Natural killer cell (primary cell): ENCODE data around the gene CERCAM. TPM values are rescaled to one million over a fixed set of nuclear protein-coding genes. Genes with fewer than 3 reads are reported as not detected.

ENCODE experiments used
- ATAC-seq, 3 donors: fragments of 150-1000 bp in 2 of 3; fragments of 200-7000 bp in 1 of 3; cut with Tn5 transposase; 1 replicate in 1 of 3; 2 replicates in 2 of 3; pipeline ENCODE4 v1.10.0; 2021; ENCODE audit warnings: mild to moderate bottlenecking in 2 of 3, moderate library complexity in 2 of 3
- DNase-seq, 2 donors: peaks; one replicate each; pipeline versions ENCODE4 v3.0.0 to v3.0.0-alpha.2; 2013 to 2021; ENCODE audit warnings: mixed read lengths in 1 of 2
- H3K27ac ChIP-seq: one replicate; pipeline ENCODE4 v1.5.1; 2013; ENCODE audit warnings: mild to moderate bottlenecking, low read length
- H3K27me3 ChIP-seq: one replicate; pipeline ENCODE4 v1.6.1; 2013; ENCODE audit warnings: low read length; ENCODE audit not compliant: control insufficient read depth, insufficient read depth
- H3K36me3 ChIP-seq: one replicate; pipeline ENCODE4 v1.6.1; 2013; ENCODE audit warnings: low read length; ENCODE audit not compliant: control insufficient read depth, insufficient read depth
- H3K4me1 ChIP-seq: one replicate; pipeline ENCODE4 v1.6.1; 2013; ENCODE audit warnings: low read length; ENCODE audit not compliant: control insufficient read depth, insufficient read depth
- H3K4me3 ChIP-seq: one replicate; pipeline ENCODE4 v1.5.1; 2013; ENCODE audit warnings: low read length
- H3K9me3 ChIP-seq: one replicate; pipeline ENCODE4 v1.6.1; 2013; ENCODE audit warnings: low read length; ENCODE audit not compliant: control insufficient read depth, insufficient read depth
- H3K27ac Mint-ChIP-seq, 2 donors: one replicate each; pipeline ENCODE4 v1.8.0; 2022; ENCODE audit warnings: mild to moderate bottlenecking in 2 of 2, mixed read lengths in 2 of 2, moderate library complexity in 1 of 2
- H3K27me3 Mint-ChIP-seq, 2 donors: one replicate each; pipeline ENCODE4 v1.8.0; 2022; ENCODE audit warnings: low read depth in 2 of 2, mixed read lengths in 2 of 2
- H3K36me3 Mint-ChIP-seq: one replicate; pipeline ENCODE4 v1.8.0; 2022; ENCODE audit warnings: mixed read lengths
- H3K4me1 Mint-ChIP-seq, 2 donors: one replicate each; pipeline ENCODE4 v1.8.0; 2022; ENCODE audit warnings: mixed read lengths in 2 of 2
- H3K4me3 Mint-ChIP-seq: one replicate; pipeline ENCODE4 v1.8.0; 2022; ENCODE audit warnings: mild to moderate bottlenecking, moderate library complexity, mixed read lengths
- H3K9me3 Mint-ChIP-seq, 2 donors: one replicate each; pipeline ENCODE4 v1.8.0; 2022; ENCODE audit warnings: mixed read lengths in 2 of 2
- WGBS: methylation state at CpG from one replicate; pipeline ENCODE4 v1.1.7; 2013; ENCODE audit warnings: missing lambda C conversion rate; ENCODE audit not compliant: insufficient coverage; 5-methylcytosine and 5-hydroxymethylcytosine counted together
- intact Hi-C: fragments of 100-400 bp; cut with micrococcal nuclease; formaldehyde crosslinking; loops from one replicate; pipeline ENCODE4 v1.14.2; 2022
- total RNA-seq, 4 donors: library from RNA; stranded (reverse); fragments of 120-200 nt in 1 of 4; gene quantifications; one replicate each; pipeline versions ENCODE4 v1.2.3 to v1.2.4, GENCODE V29; 2013 to 2022
- TF ChIP-seq, protein P1 (sequence below): fragments of 200-600 bp; IDR thresholded peaks from one replicate; pipeline ENCODE4 v1.8.0; 2022; ENCODE audit warnings: antibody characterized with exemption

The CERCAM gene
- total RNA-seq, 3 donors from 2014 or later (not counting 1 experiment from before 2014, with no cell fraction given) = 11.5 to 29.6 (median 24.2) TPM

DNA sequence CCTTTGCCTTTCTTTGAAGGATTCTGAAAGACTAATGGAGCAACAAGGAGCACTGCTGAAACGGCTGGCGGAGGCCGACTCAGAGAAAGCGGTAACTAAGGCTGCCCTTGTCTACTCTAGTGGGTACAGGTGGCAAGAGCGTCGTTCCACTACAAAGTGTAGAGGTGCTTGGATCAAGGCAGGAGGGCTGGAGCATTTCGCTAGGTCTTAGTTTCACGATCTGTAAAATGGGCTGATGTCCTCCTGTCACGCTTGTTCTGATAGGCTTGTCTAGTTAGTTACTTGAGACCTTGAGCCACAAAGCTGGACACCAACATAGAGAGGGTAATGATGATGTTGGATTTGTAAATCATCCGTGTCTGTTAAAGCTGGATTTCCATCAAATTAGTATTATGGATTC lies 60.9 kb downstream of the CERCAM start:
- peaks cover 57% of the 10 kb centered on the region for H3K36me3 ChIP-seq
- Mint-ChIP-seq H3K36me3 (peaks cover 14% of the 10 kb centered on the region), H3K4me3 (no peak overlapping the region), H3K27ac (no peak overlapping the region), H3K27me3 (no peaks in the 10 kb centered on the region), H3K9me3 (no peaks in the 10 kb centered on the region), H3K4me1 (no peaks in the 10 kb centered on the region)
- H3K27me3 ChIP-seq = no peaks in the 10 kb centered on the region
- H3K27ac ChIP-seq = no peak overlapping the region
- WGBS = 98% methylated on average over 10 of the region's 10 CpGs
- no peaks in the 10 kb centered on the region for H3K9me3 ChIP-seq
- H3K4me1 ChIP-seq = no peaks in the 10 kb centered on the region
- H3K4me3 ChIP-seq = no peak overlapping the region
- intact Hi-C loops = no loop called here
- ATAC-seq (no peak), DNase-seq (no peak)
- TF ChIP-seq, protein P1, sequence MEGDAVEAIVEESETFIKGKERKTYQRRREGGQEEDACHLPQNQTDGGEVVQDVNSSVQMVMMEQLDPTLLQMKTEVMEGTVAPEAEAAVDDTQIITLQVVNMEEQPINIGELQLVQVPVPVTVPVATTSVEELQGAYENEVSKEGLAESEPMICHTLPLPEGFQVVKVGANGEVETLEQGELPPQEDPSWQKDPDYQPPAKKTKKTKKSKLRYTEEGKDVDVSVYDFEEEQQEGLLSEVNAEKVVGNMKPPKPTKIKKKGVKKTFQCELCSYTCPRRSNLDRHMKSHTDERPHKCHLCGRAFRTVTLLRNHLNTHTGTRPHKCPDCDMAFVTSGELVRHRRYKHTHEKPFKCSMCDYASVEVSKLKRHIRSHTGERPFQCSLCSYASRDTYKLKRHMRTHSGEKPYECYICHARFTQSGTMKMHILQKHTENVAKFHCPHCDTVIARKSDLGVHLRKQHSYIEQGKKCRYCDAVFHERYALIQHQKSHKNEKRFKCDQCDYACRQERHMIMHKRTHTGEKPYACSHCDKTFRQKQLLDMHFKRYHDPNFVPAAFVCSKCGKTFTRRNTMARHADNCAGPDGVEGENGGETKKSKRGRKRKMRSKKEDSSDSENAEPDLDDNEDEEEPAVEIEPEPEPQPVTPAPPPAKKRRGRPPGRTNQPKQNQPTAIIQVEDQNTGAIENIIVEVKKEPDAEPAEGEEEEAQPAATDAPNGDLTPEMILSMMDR = no peak

DNA sequence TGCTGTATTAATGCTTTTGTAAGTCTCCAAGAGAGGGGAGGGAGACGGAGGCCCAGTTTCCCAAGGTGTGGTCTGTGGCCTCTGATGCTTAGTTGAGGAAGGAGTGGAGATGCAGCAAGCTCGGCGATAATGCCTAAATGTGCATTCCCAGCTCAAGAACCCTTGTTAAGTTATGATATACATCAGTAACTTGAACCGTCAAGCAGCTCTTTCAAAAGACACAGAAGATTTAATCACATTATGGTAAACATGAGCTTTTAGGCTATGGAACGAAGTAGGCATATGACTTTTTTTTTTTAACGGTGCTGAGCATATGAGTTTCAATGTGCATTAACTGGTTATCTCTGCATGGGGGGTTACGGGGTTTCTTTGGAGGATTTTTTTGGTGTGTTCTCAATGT lies 61.5 kb downstream of the CERCAM start:
- peaks cover 14% of the 10 kb centered on the region for H3K36me3 Mint-ChIP-seq

DNA sequence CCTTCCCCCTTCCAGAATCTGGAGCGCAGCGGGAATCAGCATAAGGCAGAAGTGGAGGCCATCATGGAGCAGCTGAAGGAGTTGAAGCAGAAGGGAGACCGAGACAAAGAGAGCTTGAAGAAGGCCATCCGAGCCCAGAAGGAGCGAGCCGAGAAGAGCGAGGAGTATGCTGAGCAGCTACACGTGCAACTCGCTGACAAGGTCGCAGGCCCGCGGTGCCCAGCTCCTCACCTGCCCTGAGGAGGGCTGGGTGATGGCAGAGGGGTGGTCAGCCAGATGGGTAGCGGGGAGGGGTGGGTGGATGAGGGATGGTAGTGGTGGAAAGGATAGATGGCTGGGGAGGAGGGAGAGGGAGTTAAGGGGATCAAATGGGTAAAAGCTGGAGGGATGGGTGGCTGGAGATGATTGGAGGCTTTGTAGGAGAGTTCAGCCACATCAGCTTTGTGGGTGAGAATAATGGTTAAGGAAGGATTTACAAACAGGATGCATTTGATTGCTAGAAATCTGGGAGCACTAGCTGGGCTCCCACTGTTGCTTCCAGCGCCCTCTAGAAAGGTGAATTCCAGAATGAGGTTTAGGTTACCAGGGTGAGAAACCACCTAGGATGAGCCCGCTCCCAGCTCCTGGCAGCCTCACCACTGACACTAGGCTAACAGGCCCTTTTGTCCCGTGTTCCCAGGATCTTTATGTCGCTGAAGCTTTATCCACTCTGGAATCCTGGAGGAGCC lies 64.2 kb downstream of the CERCAM start:
- Histone ChIP-seq H3K27me3 (no peaks in the 10 kb centered on the region), H3K4me3 (no peak overlapping the region), H3K27ac (no peak overlapping the region), H3K4me1 (no peaks in the 10 kb centered on the region), H3K36me3 (peaks cover 71% of the 10 kb centered on the region), H3K9me3 (no peaks in the 10 kb centered on the region)
- peaks cover 15% of the 10 kb centered on the region for H3K36me3 Mint-ChIP-seq
- no peak overlapping the region for H3K27ac Mint-ChIP-seq
- H3K27me3 Mint-ChIP-seq = no peaks in the 10 kb centered on the region
- no peaks in the 10 kb centered on the region for H3K4me1 Mint-ChIP-seq
- H3K4me3 Mint-ChIP-seq = no peak overlapping the region
- intact Hi-C loops = no loop called here
- ATAC-seq (no peak), DNase-seq (no peak)
- WGBS = 94% methylated on average over 17 of the region's 17 CpGs
- TF ChIP-seq, protein P1 = no peak
- no peaks in the 10 kb centered on the region for H3K9me3 Mint-ChIP-seq

More for the DNA sequence above, 61.5 kb downstream of the CERCAM start:
- Mint-ChIP-seq H3K9me3 (no peaks in the 10 kb centered on the region), H3K27ac (no peak overlapping the region), H3K4me1 (no peaks in the 10 kb centered on the region), H3K4me3 (no peak overlapping the region), H3K27me3 (no peaks in the 10 kb centered on the region)
- no peaks in the 10 kb centered on the region for H3K9me3 ChIP-seq
- no peak overlapping the region for H3K27ac ChIP-seq
- H3K4me3 ChIP-seq = no peak overlapping the region
- no peaks in the 10 kb centered on the region for H3K27me3 ChIP-seq
- no peak for DNase-seq
- TF ChIP-seq, protein P1 = no peak
- WGBS = 97% methylated on average over 7 of the region's 7 CpGs
- no peak for ATAC-seq
- H3K4me1 ChIP-seq = no peaks in the 10 kb centered on the region
- intact Hi-C loops = no loop called here
- peaks cover 62% of the 10 kb centered on the region for H3K36me3 ChIP-seq

DNA sequence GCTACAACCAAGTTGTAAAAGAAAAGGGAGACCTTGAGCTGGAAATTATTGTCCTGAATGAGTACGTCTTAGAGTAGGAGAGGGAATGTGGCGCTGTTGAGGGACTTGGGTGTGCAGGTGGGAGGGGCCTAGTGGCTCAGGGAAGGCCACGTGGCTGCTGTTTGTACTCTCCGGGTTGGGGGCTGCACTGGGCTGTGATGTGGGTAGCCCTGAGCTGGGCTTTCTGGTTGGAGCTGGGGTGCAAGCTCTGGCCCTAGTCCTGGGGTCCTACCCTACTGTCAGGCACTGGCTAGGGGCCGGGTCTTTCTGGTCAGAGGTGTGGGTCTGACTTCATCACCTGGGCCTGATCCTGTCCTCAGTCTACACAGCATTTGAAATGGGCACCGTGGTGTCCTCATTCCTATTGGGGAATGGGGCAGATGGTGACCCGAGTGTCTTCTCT lies 64.8 kb downstream of the CERCAM start:
- Mint-ChIP-seq H3K36me3 (peaks cover 15% of the 10 kb centered on the region), H3K27me3 (no peaks in the 10 kb centered on the region), H3K9me3 (no peaks in the 10 kb centered on the region), H3K4me3 (no peak overlapping the region), H3K27ac (no peak overlapping the region), H3K4me1 (no peaks in the 10 kb centered on the region)
- intact Hi-C loops = no loop called here
- H3K4me3 ChIP-seq = no peak overlapping the region
- 94% methylated on average over 7 of the region's 7 CpGs for WGBS
- no peaks in the 10 kb centered on the region for H3K4me1 ChIP-seq
- TF ChIP-seq, protein P1 = no peak
- H3K9me3 ChIP-seq = no peaks in the 10 kb centered on the region
- DNase-seq = no peak
- peaks cover 73% of the 10 kb centered on the region for H3K36me3 ChIP-seq
- ATAC-seq = no peak
- H3K27ac ChIP-seq = no peak overlapping the region
- H3K27me3 ChIP-seq = no peaks in the 10 kb centered on the region
